SU-DHL-6 (cell line): ENCODE results near the gene FOCAD.

ENCODE experiments used
- EZH2phosphoT487 ChIP-seq: fragments of 200-600 bp; sonication (generic), shearing (Covaris generic); conservative IDR thresholded peaks from 2 replicates; pipeline ENCODE4 v1.6.1; 2018; ENCODE audit warnings: mild to moderate bottlenecking, antibody characterized with exemption, low read length, moderate library complexity, mixed read lengths
- TF ChIP-seq, protein P1 (sequence below): fragments of 200-600 bp; sonication (generic); IDR thresholded peaks from one replicate; pipeline ENCODE4 v1.5.1; 2017; ENCODE audit warnings: antibody characterized with exemption, mild to moderate bottlenecking, low read length, moderate library complexity; ENCODE audit not compliant: insufficient read depth, poor library complexity, severe bottlenecking

DNA sequence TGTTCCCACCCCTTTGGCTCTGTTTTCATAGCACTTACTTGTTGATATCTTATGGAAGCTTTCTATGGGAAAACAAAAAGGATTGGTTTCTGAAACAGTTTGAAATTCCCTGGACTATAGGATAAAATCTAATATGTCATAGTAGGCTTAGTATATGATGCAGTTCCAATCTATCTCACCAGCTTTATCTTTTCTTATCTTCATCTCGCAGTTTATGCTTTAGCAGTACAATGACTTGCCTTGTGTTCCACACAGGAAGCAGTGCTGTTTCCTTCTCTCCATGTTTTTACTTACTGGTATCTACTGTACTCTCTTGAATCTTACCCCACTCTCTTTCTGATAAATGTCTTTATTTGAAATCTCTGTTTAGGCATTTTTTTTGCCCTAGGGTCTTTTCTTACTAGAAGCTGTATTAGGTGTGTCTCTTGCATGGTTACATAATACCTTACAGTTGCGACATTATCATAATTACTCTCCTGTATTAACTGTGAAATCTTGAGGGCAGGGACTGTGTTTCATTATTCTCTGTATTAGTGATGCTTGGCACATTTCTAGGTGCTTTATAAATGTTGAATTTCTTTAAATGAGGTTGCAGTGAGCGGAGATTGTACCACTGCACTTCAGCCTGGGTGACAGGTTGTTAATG lies 76.3 kb downstream of the FOCAD start:
- TF ChIP-seq, protein P1, sequence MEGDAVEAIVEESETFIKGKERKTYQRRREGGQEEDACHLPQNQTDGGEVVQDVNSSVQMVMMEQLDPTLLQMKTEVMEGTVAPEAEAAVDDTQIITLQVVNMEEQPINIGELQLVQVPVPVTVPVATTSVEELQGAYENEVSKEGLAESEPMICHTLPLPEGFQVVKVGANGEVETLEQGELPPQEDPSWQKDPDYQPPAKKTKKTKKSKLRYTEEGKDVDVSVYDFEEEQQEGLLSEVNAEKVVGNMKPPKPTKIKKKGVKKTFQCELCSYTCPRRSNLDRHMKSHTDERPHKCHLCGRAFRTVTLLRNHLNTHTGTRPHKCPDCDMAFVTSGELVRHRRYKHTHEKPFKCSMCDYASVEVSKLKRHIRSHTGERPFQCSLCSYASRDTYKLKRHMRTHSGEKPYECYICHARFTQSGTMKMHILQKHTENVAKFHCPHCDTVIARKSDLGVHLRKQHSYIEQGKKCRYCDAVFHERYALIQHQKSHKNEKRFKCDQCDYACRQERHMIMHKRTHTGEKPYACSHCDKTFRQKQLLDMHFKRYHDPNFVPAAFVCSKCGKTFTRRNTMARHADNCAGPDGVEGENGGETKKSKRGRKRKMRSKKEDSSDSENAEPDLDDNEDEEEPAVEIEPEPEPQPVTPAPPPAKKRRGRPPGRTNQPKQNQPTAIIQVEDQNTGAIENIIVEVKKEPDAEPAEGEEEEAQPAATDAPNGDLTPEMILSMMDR = no peak
- TF ChIP-seq EZH2phosphoT487 = no peak
